NAMALWA (cell line): Measurements from ENCODE around the gene ZNF683.

Experiments used
- DNase-seq: peaks from one replicate; pipeline ENCODE4 v3.0.0-alpha.2; 2015; ENCODE audit warnings: low spot score

Gene ZNF683

GRCh38 chr1:26358411-26359384 is 13.9 kb downstream of the ZNF683 start:
- peak; percentile 37 for DNase-seq

GRCh38 chr1:26357121-26357602 is 15.4 kb downstream of the ZNF683 start:
- no peak for DNase-seq

- no peak for DNase-seq
Measured at GRCh38 chr1:26356106-26356505, 16.4 kb downstream of the ZNF683 start.

GRCh38 chr1:26354972-26355371 is 17.6 kb downstream of the ZNF683 start:
- DNase-seq: no peak

GRCh38 chr1:26353976-26354820 is 18.4 kb downstream of the ZNF683 start, which contains the start of gene CRYBG2:
TSS of gene CRYBG2 (minus strand) at chr1:26354130. CDS start at chr1:26346657, 7,473 bp downstream.
- no peak for DNase-seq

- DNase-seq: no peak
Measured at GRCh38 chr1:26353210-26353859, 19.2 kb downstream of the ZNF683 start.

- no peak for DNase-seq
Measured at GRCh38 chr1:26352338-26352679, 20.2 kb downstream of the ZNF683 start.

- no peak for DNase-seq
Measured at GRCh38 chr1:26351590-26352337, 20.8 kb downstream of the ZNF683 start.

- no peak for DNase-seq
Measured at GRCh38 chr1:26350701-26351589, 21.6 kb downstream of the ZNF683 start.

GRCh38 chr1:26350343-26350700 is 22.2 kb downstream of the ZNF683 start:
- no peak for DNase-seq

- DNase-seq: no peak
Measured at GRCh38 chr1:26349877-26350244, 22.7 kb downstream of the ZNF683 start.

- DNase-seq: no peak
Measured at GRCh38 chr1:26349188-26349876, 23.2 kb downstream of the ZNF683 start.

GRCh38 chr1:26346274-26347033 is 26.1 kb downstream of the ZNF683 start:
- DNase-seq: no peak

- no peak for DNase-seq
Measured at GRCh38 chr1:26345718-26346117, 26.8 kb downstream of the ZNF683 start.

- no peak for DNase-seq
Measured at GRCh38 chr1:26344147-26344920, 28.2 kb downstream of the ZNF683 start.

GRCh38 chr1:26340047-26340481 is 32.5 kb downstream of the ZNF683 start:
- no peak for DNase-seq

GRCh38 chr1:26338670-26339069 is 33.9 kb downstream of the ZNF683 start:
- no peak for DNase-seq

- DNase-seq: no peak
Measured at GRCh38 chr1:26337625-26338024, 34.9 kb downstream of the ZNF683 start.
